Right kidney (tissue), 9 donors: ENCODE data around the gene LCN12.

Source experiments
- DNase-seq: peaks from one replicate; pipeline ENCODE4 v3.0.0-alpha.2; 2016
- long read RNA-seq, 8 donors: transcript quantifications; one replicate each; lab custom pipeline, GENCODE V29; 2026

LCN12 gene
- long read RNA-seq, donor 1, partial matches to known transcripts: 0 of 1 reads
- long read RNA-seq, donor 1, other reads (novel, unspliced or antisense): 0 of 1 reads
- long read RNA-seq, donor 2: 0 reads
- long read RNA-seq, donor 3, partial matches to known transcripts: 0 of 1 reads
- long read RNA-seq, donor 3, other reads (novel, unspliced or antisense): 0 of 1 reads
- long read RNA-seq, donor 4, partial matches to known transcripts: 0 of 3 reads
- long read RNA-seq, donor 4, other reads (novel, unspliced or antisense): 0 of 3 reads
- long read RNA-seq, donor 5, partial matches to known transcripts: 0 of 2 reads
- long read RNA-seq, donor 5, other reads (novel, unspliced or antisense): 0 of 2 reads
- long read RNA-seq, donor 6, partial matches to known transcripts: 0 of 1 reads
- long read RNA-seq, donor 6, other reads (novel, unspliced or antisense): 0 of 1 reads
- long read RNA-seq, donor 7, partial matches to known transcripts: 13 of 14 reads
- long read RNA-seq, donor 7, other reads (novel, unspliced or antisense): 0 of 14 reads
- long read RNA-seq, donor 8, partial matches to known transcripts: 0 of 3 reads
- long read RNA-seq, donor 8, other reads (novel, unspliced or antisense): 0 of 3 reads

- DNase-seq: peak; percentile 47
Measured at GRCh38 chr9:136951541-136952320, at the start of gene LCN12. LCN12 (plus strand) TSS chr9:136952273; CDS start chr9:136952328, 55 bp downstream.

GRCh38 chr9:136903041-136903554 is 49.0 kb upstream of the LCN12 start:
- DNase-seq: no peak

GRCh38 chr9:136906266-136906665 is 45.8 kb upstream of the LCN12 start:
- no peak for DNase-seq

GRCh38 chr9:136907011-136907914 is 44.8 kb upstream of the LCN12 start:
- DNase-seq: no peak

- DNase-seq: no peak
Measured at GRCh38 chr9:136910197-136910900, 41.7 kb upstream of the LCN12 start.

GRCh38 chr9:136910901-136911245 is 41.2 kb upstream of the LCN12 start:
- no peak for DNase-seq

- no peak for DNase-seq
Measured at GRCh38 chr9:136913701-136914438, 38.2 kb upstream of the LCN12 start.

GRCh38 chr9:136915632-136916329 is 36.3 kb upstream of the LCN12 start:
- no peak for DNase-seq

GRCh38 chr9:136916330-136917184 is 35.5 kb upstream of the LCN12 start:
- DNase-seq: no peak

GRCh38 chr9:136917902-136918301 is 34.2 kb upstream of the LCN12 start:
- DNase-seq: no peak

- DNase-seq: no peak
Measured at GRCh38 chr9:136920069-136920468, 32.0 kb upstream of the LCN12 start.

- no peak for DNase-seq
Measured at GRCh38 chr9:136920734-136921231, 31.3 kb upstream of the LCN12 start.

- DNase-seq: no peak
Measured at GRCh38 chr9:136921307-136921706, 30.8 kb upstream of the LCN12 start.

GRCh38 chr9:136921718-136922117 is 30.4 kb upstream of the LCN12 start:
- DNase-seq: no peak

GRCh38 chr9:136922540-136922939 is 29.5 kb upstream of the LCN12 start:
- no peak for DNase-seq

- DNase-seq: no peak
Measured at GRCh38 chr9:136923881-136924280, 28.2 kb upstream of the LCN12 start.

GRCh38 chr9:136925414-136926153 is 26.5 kb upstream of the LCN12 start:
- no peak for DNase-seq

- no peak for DNase-seq
Measured at GRCh38 chr9:136926154-136926704, 25.8 kb upstream of the LCN12 start.
